Measurements from ENCODE around the gene UGCG. TPM values are rescaled to one million over a fixed set of nuclear protein-coding genes. Genes with fewer than 3 reads are reported as not detected.

Gene UGCG
- total and polyA plus RNA-seq, 2 of the 8 experiments (the other 6 are each of a cell fraction or from before 2014, with no cell fraction given), result 14.9 to 34.0 TPM

- WGBS, 2 experiments (ENCODE audit: extremely low coverage in 1 of 2, insufficient coverage in 1 of 2, insufficient read length in 1 of 2, insufficient replicate concordance in 2 of 2, low coverage in 1 of 2, low lambda C conversion rate in 2 of 2, missing lambda C conversion rate in 1 of 2), result 80% methylated on average over 4 of the region's 4 CpGs; no CpG with 5 or more reads in 1 of the 2 experiments
- ChIA-PET CTCF (ENCODE audit: partially characterized antibody) (interaction anchor here (0.6 to 1.5 kb wide), 4 partner anchors 10 to 152 kb away, joined by 3 to 6 read pairs (median 4); no protein-coding TSS in a partner anchor), POLR2A (ENCODE audit: partially characterized antibody) (no interaction called here)
- H3K27ac ChIP-seq (ENCODE audit: low read depth, low read length), result no peak overlapping the region
- H4K8ac ChIP-seq (ENCODE audit: extremely low read depth, insufficient read depth, low read length), result no peak overlapping the region
- no peak overlapping the region for H3K4me2 ChIP-seq (ENCODE audit: insufficient read depth in 1 of 2, low read depth in 2 of 2, low read length in 2 of 2)
- peaks cover 0 to 10% (median 1%) of the 10 kb centered on the region in 4 experiments; a peak in 4 of 8 replicates for H3K36me3 ChIP-seq (ENCODE audit: control insufficient read depth in 2 of 4, insufficient read depth in 4 of 4, low read length in 3 of 4)
- no peak overlapping the region for H2BK15ac ChIP-seq (ENCODE audit: low read length)
- no peak overlapping the region for H4K5ac ChIP-seq (ENCODE audit: insufficient read length, low read depth, low read length)
- TF ChIP-seq BACH1 (IDR thresholded peaks at IDR 0.05; ENCODE audit: low read length) (no peak), CHD2 (IDR thresholded peaks at IDR 0.05; ENCODE audit: low read length) (no peak), CTBP2 (IDR thresholded peaks at IDR 0.05; ENCODE audit: borderline replicate concordance, insufficient read depth, insufficient read length, low read length) (no peak), POU5F1 (IDR thresholded peaks at IDR 0.05; ENCODE audit: low read depth, low read length) (no peak), KDM5A (IDR thresholded peaks at IDR 0.05; ENCODE audit: low read length) (no peak), USF2 (IDR thresholded peaks at IDR 0.05; ENCODE audit: low read length) (no peak)
- H2BK5ac ChIP-seq (ENCODE audit: low read depth, low read length), result no peak overlapping the region
- H2AFZ ChIP-seq (ENCODE audit: low read length), result no peak overlapping the region
- no peak overlapping the region for H2BK12ac ChIP-seq (ENCODE audit: low read depth, low read length)
- no peak overlapping the region for H3K4ac ChIP-seq (replicated peaks; ENCODE audit: insufficient read length, low read depth, low read length)
- H3K23me2 ChIP-seq (ENCODE audit: low read depth, low read length), result no peaks in the 10 kb centered on the region
- H3K79me1 ChIP-seq (ENCODE audit: low read depth, low read length), result no peaks in the 10 kb centered on the region
- no peak overlapping the region for H3K9ac ChIP-seq (replicated peaks in 1 of 4; ENCODE audit: extremely low read depth in 1 of 4, low read depth in 3 of 4, low read length in 3 of 4)
- no peak overlapping the region for H3K18ac ChIP-seq (ENCODE audit: extremely low read depth, low read length)
- H3K27me3 ChIP-seq (replicated peaks in 1 of 4; ENCODE audit: control insufficient read depth in 3 of 4, extremely low read depth in 1 of 4, insufficient read depth in 3 of 4, low read length in 3 of 4), result no peaks in the 10 kb centered on the region
- H3K56ac ChIP-seq (replicated peaks; ENCODE audit: insufficient read length, low read depth, low read length), result no peak overlapping the region
- DNase-seq (ENCODE audit: low read depth in 1 of 2, low spot score in 2 of 2) (no peak), FAIRE-seq (no peak)
- H3K14ac ChIP-seq (ENCODE audit: insufficient read length), result no peak overlapping the region
- H2BK120ac ChIP-seq (replicated peaks; ENCODE audit: low read depth, low read length), result no peak overlapping the region
- no peak overlapping the region for H2AK5ac ChIP-seq (ENCODE audit: low read depth, low read length)
- no peaks in the 10 kb centered on the region for H3K9me3 ChIP-seq (ENCODE audit: insufficient read depth in 2 of 2, low read depth in 1 of 2, low read length in 1 of 2)
- peaks cover 0 to 2% of the 10 kb centered on the region in 2 experiments for H4K20me1 ChIP-seq (replicated peaks in 1 of 2; ENCODE audit: control insufficient read depth in 1 of 2, insufficient read depth in 2 of 2, low read length in 2 of 2)
- H3K23ac ChIP-seq (ENCODE audit: insufficient read length), result no peak overlapping the region
- no peak overlapping the region for H2BK20ac ChIP-seq (ENCODE audit: low read length)
- H3K4me1 ChIP-seq (replicated peaks in 1 of 4; ENCODE audit: control insufficient read depth in 3 of 4, insufficient read depth in 4 of 4, low read length in 3 of 4), result no peaks in the 10 kb centered on the region
- no peak overlapping the region for H3K4me3 ChIP-seq (ENCODE audit: extremely low read depth in 1 of 4, insufficient read depth in 2 of 4, low read depth in 3 of 4, low read length in 4 of 4)
- H4K91ac ChIP-seq (replicated peaks; ENCODE audit: insufficient read length, low read length), result no peak overlapping the region
- peaks cover 0 to 24% of the 10 kb centered on the region in 2 experiments; a peak in 2 of 4 replicates for H3K79me2 ChIP-seq (ENCODE audit: control insufficient read depth in 1 of 2, insufficient read depth in 2 of 2, low read length in 2 of 2)
These were observed 23.3 kb downstream of the UGCG start for GRCh38 chr9:111919875-111920274.

All from H1 (cell line).